Left lung (tissue), 10 donors: Measurements from ENCODE around the gene BDNF. TPM values are rescaled to one million over a fixed set of nuclear protein-coding genes. Genes with fewer than 3 reads are reported as not detected.

Experiments
- ATAC-seq: fragments of 200-7000 bp; cut with Tn5 transposase; one replicate; pipeline ENCODE4 v1.9.1; 2020; ENCODE audit warnings: moderate library complexity
- DNase-seq, 4 donors: peaks; one replicate each; pipeline ENCODE4 v3.0.0-alpha.2; 2013 to 2020
- H3K27ac ChIP-seq, 2 donors: fragments of 200-600 bp; sonication (generic) in 1 of 2; one replicate each; pipeline versions ENCODE4 v1.5.0 to v1.8.0; 2020 to 2021
- H3K27me3 ChIP-seq, 2 donors: fragments of 200-600 bp; sonication (generic) in 1 of 2; one replicate each; pipeline versions ENCODE4 v1.5.0 to v1.8.0; 2020 to 2021
- H3K36me3 ChIP-seq, 2 donors: fragments of 200-600 bp; sonication (generic) in 1 of 2; one replicate each; pipeline versions ENCODE4 v1.5.0 to v1.8.0; 2020 to 2021
- H3K4me1 ChIP-seq, 2 donors: fragments of 200-600 bp; one replicate each; pipeline ENCODE4 v1.8.0; 2021
- H3K4me3 ChIP-seq, 2 donors: fragments of 200-600 bp; sonication (generic) in 1 of 2; one replicate each; pipeline versions ENCODE4 v1.5.0 to v1.8.0; 2020 to 2021; ENCODE audit warnings: mild to moderate bottlenecking in 1 of 2
- H3K9me3 ChIP-seq, 2 donors: fragments of 200-600 bp; sonication (generic) in 1 of 2; one replicate each; pipeline versions ENCODE4 v1.5.0 to v1.8.0; 2020 to 2021
- intact Hi-C, 2 donors: fragments of 100-400 bp; cut with DNase I; formaldehyde crosslinking; loops; one replicate each; pipeline versions ENCODE4 v1.11.2 to v1.14.2; 2022
- polyA plus RNA-seq, 6 donors: library from polyadenylated mRNA; unstranded; fragments of 120-200 nt; gene quantifications; one replicate each; pipeline ENCODE4 v1.2.1, GENCODE V29; 2013; ENCODE audit not compliant: insufficient read length in 6 of 6
- total RNA-seq, 2 donors: library from RNA; stranded (reverse); fragmentation: NEBNext Ultra II Directional; extraction: Animal tissue kit (Norgen Biotek cat#: 25700); gene quantifications; one replicate each; pipeline ENCODE4 v1.2.1, GENCODE V29; 2021
- TF ChIP-seq, protein P1 (sequence below), 2 donors: fragments of 200-600 bp; sonication (generic) in 1 of 2; IDR thresholded peaks; one replicate each; pipeline versions ENCODE4 v1.5.0 to v1.8.0; 2021; ENCODE audit warnings: antibody characterized with exemption in 2 of 2
- donor health status: DM: no; HTN: yes; CAD: no.
- donor health status: DM: no; HTN: no; CAD: no.

BDNF gene
- total and polyA plus RNA-seq, 8 donors = 0.27 to 1.2 (median 0.54) TPM

- Histone ChIP-seq H3K27ac (no peak overlapping the region), H3K4me1 (no peaks in the 10 kb centered on the region), H3K9me3 (peaks cover 0 to 3% of the 10 kb centered on the region in 2 donors), H3K27me3 (no peaks in the 10 kb centered on the region), H3K36me3 (peaks cover 0 to 9% of the 10 kb centered on the region in 2 donors), H3K4me3 (no peak overlapping the region)
- TF ChIP-seq, protein P1, sequence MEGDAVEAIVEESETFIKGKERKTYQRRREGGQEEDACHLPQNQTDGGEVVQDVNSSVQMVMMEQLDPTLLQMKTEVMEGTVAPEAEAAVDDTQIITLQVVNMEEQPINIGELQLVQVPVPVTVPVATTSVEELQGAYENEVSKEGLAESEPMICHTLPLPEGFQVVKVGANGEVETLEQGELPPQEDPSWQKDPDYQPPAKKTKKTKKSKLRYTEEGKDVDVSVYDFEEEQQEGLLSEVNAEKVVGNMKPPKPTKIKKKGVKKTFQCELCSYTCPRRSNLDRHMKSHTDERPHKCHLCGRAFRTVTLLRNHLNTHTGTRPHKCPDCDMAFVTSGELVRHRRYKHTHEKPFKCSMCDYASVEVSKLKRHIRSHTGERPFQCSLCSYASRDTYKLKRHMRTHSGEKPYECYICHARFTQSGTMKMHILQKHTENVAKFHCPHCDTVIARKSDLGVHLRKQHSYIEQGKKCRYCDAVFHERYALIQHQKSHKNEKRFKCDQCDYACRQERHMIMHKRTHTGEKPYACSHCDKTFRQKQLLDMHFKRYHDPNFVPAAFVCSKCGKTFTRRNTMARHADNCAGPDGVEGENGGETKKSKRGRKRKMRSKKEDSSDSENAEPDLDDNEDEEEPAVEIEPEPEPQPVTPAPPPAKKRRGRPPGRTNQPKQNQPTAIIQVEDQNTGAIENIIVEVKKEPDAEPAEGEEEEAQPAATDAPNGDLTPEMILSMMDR (IDR thresholded peaks at IDR 0.05) = no peak
- ATAC-seq (no peak), DNase-seq (no peak)
- intact Hi-C loops = no loop called here
Measured at GRCh38 chr11:27660171-27660570, 40.1 kb downstream of the BDNF start.

DNA sequence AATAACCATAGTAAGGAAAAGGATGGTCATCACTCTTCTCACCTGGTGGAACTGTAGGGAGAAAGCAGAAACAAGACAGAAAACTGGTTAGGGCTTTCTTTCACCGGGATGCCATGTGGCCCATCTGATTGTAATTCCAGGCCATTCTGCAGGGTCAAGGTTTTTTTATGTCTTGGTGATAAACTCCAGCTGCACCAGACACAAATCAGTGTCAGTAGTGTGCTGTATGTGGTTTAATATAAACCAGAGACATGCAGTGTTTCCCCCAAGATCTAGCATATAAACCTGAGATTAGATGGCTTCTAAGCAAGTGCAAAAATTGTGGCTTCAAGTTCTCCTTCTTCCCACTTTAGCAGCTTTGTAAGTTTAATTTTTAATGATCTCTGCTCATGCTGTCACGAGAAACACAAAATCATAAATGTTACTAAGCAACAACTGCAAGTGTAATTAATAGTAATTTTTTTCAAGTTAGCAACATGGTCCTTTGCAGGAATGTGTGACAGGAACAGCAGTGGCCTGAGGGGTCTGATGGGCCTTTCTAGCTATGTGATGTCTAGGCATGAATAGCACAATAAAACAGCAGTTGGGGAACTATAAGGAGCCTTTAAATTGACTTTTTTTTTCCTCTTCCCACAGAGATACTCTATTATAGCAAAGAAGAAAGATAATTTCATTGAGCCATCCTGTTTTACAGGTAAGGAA, 41.6 kb downstream of the BDNF start:
- H3K9me3 ChIP-seq = peaks cover 0 to 3% of the 10 kb centered on the region in 2 donors
- ATAC-seq = no peak
- H3K4me3 ChIP-seq = no peak overlapping the region
- H3K36me3 ChIP-seq = peaks cover 0 to 9% of the 10 kb centered on the region in 2 donors
- no peaks in the 10 kb centered on the region for H3K27me3 ChIP-seq
- intact Hi-C loops = no loop called here
- H3K27ac ChIP-seq = no peak overlapping the region
- no peak for DNase-seq
- H3K4me1 ChIP-seq = no peaks in the 10 kb centered on the region
- TF ChIP-seq, protein P1 (IDR thresholded peaks at IDR 0.05) = no peak

DNA sequence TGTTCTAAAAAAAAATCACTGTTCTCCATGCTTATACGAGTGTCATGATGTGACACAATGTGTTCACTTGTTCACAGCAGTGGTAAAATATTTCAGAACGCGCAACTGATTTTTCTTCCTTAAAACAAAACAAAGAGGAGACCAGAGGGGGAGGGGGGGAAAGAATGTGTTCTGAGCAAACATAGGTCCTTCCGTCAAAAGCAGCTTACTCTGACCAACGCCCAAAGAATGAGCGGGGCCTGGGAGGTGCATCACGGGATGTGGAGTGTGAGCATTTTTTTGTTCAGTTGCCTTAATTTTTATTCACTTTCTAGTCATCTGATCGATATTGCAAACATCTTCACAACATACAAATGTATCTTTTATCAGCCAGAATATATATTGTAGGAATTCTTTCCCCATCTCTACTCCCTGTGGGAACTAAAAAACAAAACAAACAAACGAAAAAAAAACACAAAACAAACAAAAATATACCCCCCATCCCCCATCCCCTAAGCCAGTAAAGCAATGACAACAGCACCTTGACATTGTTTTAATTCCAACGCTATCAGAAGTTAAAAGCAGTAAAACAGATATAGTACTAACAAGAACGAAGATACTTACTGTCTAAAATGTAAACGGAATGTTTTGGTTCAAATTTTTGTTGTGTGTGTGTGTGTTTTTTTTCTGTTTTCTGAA, 43.3 kb downstream of the BDNF start:
- Histone ChIP-seq H3K27ac (no peak overlapping the region), H3K36me3 (peaks cover 0 to 7% of the 10 kb centered on the region in 2 donors), H3K4me3 (no peak overlapping the region), H3K27me3 (no peaks in the 10 kb centered on the region), H3K9me3 (no peaks in the 10 kb centered on the region), H3K4me1 (no peaks in the 10 kb centered on the region)
- DNase-seq = no peak
- TF ChIP-seq, protein P1 (IDR thresholded peaks at IDR 0.05) = no peak
- ATAC-seq = peak; percentile 78
- intact Hi-C loops = no loop called here

- no peak overlapping the region for H3K27ac ChIP-seq
- TF ChIP-seq, protein P1 (IDR thresholded peaks at IDR 0.05) = no peak
- ATAC-seq (peak; percentile 83), DNase-seq (peak in 1 of 4 donors; percentile 2)
- no peaks in the 10 kb centered on the region for H3K4me1 ChIP-seq
- peaks cover 0 to 4% of the 10 kb centered on the region in 2 donors for H3K36me3 ChIP-seq
- H3K27me3 ChIP-seq = no peaks in the 10 kb centered on the region
- intact Hi-C loops = no loop called here
- no peak overlapping the region for H3K4me3 ChIP-seq
- no peaks in the 10 kb centered on the region for H3K9me3 ChIP-seq
Measured at GRCh38 chr11:27656320-27656719, 43.9 kb downstream of the BDNF start.

DNA sequence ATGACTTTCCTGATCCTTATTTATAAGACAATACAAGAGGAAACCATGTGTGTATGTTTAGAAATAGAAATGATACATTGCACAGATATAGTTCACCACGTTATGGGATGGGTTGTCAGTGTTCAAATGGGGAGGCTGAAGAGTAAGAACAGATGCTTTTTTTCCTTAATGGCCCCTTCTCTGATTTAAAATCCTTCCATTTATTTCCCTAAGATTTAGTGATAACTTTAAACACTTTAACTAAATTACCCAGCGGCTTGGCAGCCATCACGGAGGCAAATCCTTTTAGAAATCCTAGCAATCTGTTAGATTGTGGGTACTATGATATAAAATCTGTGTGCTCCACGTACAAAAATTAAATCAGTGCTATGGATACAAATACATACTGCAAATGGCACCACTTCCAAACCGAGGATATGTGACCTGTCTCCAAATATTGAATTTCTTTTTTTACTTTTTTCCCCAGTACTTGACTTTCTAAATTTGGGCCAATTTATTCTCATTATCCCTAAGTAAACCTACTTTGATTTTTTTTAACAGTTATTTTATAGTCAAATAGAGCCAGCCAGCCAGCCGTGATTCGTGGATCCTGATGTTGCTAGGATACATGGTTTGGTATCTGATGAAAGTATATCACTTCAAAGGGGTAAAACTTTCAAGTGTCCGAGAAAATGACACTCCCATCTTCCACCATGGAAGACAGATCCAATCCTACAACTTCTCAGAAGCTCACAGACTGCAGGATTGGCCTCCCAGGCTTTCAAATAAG, 46.1 kb downstream of the BDNF start:
- intact Hi-C loops = no loop called here
- Histone ChIP-seq H3K4me3 (no peak overlapping the region), H3K27me3 (no peaks in the 10 kb centered on the region), H3K9me3 (no peaks in the 10 kb centered on the region), H3K27ac (no peak overlapping the region), H3K36me3 (peaks cover 0 to 4% of the 10 kb centered on the region in 2 donors), H3K4me1 (no peaks in the 10 kb centered on the region)
- TF ChIP-seq, protein P1 (IDR thresholded peaks at IDR 0.05) = no peak
- ATAC-seq (no peak), DNase-seq (no peak)
